Epithelial cell of esophagus (primary cell): ENCODE measurements around the gene HIRIP3.

Source experiments
- DNase-seq: peaks from one replicate; pipeline ENCODE4 v3.0.0; 2010; ENCODE audit warnings: low read depth
- H3K4me3 ChIP-seq: 2 replicates; pipeline ENCODE4 v1.5.1; 2011; ENCODE audit warnings: mild to moderate bottlenecking, low read length, control low read depth
- TF ChIP-seq, protein P1 (sequence below): IDR thresholded peaks from 2 replicates; pipeline ENCODE4 v1.5.1; 2011; ENCODE audit warnings: low read depth, mild to moderate bottlenecking, low read length, control low read depth, inconsistent platforms; ENCODE audit not compliant: insufficient read depth; ENCODE audit errors: missing control alignments

HIRIP3 gene

DNA sequence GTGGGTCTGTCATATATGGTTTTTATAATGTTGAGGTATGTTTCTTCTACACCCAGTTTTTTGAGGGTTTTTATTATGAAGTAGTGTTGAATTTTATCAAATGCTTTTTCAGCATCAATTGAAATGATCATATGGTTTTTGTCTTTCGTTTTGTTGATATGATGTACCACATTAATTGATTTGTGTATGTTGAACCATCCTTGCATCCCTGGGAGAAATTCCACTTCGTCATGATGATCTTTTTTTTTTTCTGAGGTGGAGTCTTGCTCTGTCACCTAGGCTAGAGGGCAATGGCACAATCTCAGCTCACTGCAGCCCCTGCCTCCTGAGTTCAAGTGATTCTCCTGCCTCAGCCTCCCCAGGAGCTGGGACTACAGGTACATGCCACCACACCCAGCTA lies 47.5 kb downstream of the HIRIP3 start:
- TF ChIP-seq, protein P1, sequence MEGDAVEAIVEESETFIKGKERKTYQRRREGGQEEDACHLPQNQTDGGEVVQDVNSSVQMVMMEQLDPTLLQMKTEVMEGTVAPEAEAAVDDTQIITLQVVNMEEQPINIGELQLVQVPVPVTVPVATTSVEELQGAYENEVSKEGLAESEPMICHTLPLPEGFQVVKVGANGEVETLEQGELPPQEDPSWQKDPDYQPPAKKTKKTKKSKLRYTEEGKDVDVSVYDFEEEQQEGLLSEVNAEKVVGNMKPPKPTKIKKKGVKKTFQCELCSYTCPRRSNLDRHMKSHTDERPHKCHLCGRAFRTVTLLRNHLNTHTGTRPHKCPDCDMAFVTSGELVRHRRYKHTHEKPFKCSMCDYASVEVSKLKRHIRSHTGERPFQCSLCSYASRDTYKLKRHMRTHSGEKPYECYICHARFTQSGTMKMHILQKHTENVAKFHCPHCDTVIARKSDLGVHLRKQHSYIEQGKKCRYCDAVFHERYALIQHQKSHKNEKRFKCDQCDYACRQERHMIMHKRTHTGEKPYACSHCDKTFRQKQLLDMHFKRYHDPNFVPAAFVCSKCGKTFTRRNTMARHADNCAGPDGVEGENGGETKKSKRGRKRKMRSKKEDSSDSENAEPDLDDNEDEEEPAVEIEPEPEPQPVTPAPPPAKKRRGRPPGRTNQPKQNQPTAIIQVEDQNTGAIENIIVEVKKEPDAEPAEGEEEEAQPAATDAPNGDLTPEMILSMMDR: no peak
- DNase-seq: no peak
- H3K4me3 ChIP-seq: no peak overlapping the region

DNA sequence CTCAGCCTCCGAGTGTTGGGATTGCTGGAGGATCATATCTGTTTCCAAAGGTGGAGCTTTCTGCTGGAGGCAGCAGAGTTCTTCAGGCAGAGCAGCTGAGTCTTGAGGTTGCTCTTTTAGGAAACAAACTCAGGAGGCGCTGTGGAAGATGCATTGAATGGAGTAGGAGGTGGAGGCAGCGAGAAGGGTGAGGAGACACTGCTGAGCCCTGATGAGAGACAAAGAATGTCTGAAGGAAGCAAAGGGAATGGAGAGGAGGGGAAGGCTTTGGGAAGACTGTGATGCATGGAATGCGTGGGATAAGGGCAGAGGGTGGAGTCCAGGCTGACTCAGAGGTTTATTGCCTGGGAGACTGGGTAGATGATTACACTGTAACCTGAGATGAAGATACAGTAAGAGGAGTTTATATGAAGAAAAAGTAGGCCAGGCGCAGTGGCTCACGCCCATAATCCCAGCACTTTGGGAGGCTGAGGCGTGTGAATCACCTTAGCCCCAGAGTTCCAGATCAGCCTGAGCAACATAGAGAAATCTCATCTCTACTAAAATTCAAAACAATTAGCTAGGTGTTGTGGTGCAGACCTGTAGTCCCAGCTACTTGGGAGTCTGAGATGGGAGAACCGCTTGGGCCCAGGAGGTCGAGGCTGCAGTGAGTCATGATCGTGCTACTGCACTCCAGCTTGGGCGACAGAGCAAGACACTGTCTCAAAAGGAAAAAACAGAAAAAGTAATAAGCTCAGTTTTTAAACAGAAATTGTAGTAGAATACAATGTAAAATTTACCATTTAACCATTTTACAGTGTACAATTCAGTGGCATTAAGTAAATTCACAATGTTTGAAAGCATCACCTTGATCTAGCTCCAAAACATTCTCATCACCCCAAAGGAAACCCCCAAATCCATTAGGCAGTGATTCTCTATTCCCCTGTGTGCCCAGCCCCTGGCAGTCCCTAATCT lies 51.3 kb downstream of the HIRIP3 start:
- TF ChIP-seq, protein P1: peak; percentile 35
- H3K4me3 ChIP-seq: no peak overlapping the region
- DNase-seq: peak; percentile 98
